Stimulated activated CD4-positive, alpha-beta T cell treated with anti-CD3 and anti-CD28 coated beads, TNF-alpha, amount 100 ng/mL, for 24 hours (primary cell): ENCODE data around the gene PRM3.

Experiments used
- DNase-seq, 3 experiments: peaks; one replicate each; pipeline ENCODE4 v3.0.0-alpha.2; 2020; ENCODE audit warnings: low read depth in 3 of 3

The PRM3 gene, protein sequence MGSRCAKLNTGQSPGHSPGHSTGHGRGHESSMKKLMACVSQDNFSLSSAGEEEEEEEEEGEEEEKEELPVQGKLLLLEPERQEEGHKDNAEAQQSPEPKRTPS

DNA sequence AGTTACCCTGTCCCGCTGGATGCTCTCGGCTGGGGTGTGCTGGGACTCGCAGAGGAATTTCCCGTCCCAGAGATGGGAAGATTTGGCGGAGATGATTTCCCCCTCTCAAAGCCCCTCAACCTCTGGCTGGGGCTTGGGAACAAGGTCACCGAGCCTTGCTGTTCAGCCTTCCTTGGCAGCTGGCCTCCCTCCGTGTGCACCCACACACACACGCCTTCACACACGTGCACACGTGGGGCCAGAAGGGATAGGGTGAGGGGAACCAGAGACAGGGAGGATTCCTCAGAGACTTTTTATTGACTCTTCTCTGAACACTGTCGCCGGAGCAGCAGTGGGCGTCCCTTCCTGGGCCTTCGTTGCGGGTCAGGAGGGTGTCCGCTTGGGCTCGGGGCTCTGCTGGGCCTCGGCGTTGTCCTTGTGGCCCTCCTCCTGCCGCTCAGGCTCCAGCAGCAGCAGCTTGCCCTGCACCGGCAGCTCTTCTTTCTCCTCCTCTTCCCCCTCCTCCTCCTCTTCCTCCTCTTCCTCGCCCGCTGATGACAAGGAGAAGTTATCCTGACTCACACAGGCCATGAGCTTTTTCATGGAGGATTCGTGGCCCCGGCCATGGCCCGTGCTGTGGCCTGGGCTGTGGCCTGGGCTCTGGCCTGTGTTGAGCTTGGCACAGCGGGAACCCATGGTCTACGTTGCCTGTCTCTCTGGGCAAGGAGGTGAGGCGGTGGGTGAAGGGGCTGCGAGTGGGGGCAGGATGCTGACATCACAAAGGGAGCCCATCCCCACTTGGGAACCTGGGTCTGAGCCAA is at the start of gene PRM3:
Gene PRM3 (minus strand): TSS at position 709 of the 800 bp plus-strand sequence. CDS start 34 bp downstream, at position 675.
- no peak for DNase-seq

DNA sequence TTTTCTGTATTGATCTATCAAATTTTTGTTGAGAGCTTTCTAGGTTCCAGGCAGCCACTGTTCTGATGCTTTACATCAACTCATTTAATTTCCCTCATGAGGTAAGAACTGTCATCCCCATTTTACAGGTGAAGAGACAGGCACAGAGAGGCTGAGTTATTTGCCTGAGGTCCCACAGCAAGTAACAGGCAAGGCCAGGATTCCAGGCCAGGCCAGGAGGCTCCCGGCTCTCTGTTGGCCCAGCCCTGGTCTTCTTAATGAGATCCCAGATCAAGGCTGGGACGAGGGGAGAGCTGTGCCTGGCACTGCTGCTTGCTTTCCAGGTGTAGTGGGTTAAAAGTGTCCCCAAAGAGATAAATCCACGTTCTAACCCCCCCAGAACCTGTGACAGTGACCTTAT is 49.4 kb upstream of the PRM3 start:
- no peak for DNase-seq

DNA sequence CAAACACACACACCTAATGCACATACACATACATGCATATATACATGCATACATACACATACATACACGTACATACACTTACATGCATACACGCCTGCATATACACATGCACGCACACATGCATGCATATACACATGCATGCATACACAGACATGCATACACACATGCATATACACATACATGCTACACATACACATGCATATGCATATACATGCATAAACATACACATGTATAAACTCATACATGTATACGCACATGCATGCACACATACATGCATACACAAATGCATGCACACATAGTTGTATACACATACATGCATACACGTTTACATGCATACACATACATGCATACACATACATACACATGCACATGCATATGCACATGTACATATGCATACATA is 48.2 kb upstream of the PRM3 start:
- no peak for DNase-seq

DNA sequence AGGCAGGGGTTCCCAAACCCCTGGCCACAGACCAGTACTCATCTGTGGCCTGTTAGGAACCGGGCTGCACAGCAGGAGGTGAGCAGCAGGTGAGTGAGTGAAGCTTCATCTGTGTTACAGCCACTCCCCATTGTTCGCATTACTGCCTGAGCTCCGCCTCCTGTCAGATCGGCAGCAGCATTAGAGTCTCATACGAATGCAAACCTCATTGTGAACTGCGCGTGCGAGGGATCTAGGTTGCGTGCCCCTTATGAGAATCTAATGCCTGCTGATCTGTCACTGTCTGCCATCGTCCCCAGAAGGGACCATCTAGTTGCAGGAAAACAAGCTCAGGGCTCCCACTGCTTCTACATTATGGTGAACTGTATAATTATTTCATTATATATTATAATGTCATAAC is 46.7 kb upstream of the PRM3 start:
- no peak for DNase-seq

DNA sequence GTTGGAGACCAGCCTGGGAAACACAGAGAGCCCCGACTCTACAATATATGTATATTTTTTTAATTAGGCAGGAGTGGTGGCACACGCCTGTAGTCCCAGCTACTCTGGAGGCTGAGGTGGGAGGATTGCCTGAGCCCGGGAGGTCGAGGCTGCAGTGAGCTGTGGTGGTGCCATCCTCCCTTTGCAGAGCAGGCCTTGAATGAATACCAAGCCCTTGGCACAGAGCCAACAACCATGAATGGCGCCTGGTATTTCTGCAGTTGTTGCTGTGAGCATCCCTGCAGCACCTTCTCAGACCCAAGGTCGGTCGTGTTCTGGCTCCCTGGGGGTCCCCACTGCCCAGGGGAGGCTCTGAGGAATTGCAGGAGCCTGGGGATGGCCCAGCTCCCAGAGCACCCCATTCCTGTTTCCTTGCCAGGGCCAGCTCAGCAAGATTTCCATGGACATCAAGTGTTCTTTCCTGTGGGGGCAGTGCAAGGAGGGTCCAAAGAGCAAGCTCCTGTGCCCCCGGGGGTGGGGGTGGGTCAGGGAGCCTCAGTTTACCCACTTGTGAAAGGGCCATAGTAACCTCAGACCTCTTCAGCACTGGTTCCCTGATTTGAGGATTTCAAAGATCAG is 46.2 kb upstream of the PRM3 start:
- no peak for DNase-seq

DNA sequence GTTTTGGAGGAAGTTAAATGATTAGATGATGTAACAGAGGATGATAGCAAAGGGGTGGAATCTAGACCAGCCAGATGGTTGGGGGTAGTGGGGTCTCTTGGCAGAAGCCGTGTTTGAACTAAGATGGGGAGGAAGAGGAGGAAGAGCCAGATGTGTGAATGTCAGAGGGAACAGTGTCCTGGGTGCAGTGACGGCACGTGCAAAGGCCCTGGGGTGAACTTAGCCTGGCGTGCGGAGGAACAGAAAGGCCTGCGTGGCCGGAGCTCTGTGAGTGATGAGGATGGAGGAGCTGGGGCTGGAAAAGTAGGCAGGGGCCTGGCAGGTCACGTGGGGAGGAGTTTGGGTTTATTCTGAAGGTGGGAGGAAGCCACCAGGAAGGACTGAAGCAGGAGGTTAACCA is 45.4 kb upstream of the PRM3 start:
- DNase-seq: no peak

DNA sequence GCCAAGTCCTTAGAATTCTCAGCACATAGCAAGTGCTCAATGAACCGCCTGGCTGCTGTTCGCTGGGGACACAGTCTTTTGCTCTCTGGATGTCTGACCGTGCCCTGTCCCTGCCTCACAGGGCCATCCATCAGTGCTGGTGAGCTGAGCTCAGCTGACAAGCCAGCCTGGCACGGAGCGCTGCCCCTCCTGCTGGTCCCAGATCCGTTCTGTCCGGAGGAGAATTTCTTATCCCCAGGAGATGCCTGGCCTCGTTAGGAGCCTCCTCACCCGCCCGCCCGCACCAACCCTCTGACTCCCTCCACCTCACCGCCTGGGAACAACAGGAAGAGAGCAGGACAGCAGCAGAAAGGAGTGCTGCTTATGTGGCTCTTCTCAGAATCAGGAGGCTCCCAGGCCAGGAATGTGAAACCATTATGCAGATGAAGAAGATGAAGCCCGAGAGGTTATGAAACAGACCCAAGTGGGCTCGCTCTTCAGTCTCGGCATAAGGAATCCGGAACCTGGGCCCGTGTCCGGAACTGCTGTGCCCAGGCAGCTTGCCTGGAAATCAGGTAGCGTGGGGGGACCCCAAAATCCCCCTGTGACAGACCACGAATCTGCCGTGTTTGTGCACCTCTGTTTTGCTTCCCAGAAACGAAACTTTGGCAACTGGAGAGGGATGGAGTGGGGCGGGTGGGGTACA is 43.0 kb upstream of the PRM3 start:
- DNase-seq: no peak

DNA sequence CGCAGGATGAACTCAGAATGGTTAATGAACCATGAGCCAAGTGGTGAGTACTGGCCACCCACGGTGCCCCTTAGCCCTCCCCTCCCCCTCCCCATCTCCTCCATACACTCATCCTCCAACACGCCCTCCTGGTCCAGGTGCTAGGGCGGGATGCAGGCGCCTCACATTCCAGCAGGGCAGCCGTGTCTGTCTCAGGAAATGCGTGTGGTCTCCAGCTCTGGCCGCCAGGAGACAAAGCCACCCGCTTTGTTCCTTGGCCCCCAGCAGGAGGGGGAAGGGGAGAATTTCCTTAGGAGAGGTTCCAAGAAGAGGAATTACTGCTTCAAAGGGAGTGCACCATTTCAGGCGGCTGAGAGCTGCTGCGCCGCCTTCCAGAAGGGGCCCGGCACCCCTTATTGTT is 42.1 kb upstream of the PRM3 start:
- DNase-seq: no peak

DNA sequence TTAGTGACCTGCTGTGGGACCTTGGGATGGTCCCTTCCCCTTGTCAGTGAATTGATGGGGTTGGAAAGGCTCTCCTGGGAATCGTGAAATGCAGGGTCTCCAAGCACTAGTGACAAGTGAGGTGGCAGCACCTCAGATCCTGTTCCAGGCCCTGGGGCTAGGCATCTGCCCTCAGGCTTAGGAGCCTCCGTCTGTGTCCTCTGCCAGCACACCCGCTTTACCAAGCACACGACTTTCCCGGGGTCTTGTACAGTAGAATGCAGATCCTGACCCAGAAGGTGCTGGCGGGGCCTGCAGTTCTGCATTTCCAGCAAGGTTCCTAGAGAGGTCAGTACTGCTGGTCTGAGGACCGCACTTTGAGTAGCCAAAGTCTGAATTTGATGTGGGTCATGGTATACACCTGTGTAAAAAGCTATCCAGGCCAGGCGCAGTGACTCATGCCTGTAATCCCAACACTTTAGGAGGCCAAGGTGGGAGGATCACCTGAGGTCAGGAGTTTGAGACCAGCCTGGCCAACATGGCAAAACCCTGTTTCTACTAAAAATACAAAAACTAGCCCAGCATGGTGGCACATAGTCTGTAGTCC is 41.0 kb upstream of the PRM3 start:
- no peak for DNase-seq

DNA sequence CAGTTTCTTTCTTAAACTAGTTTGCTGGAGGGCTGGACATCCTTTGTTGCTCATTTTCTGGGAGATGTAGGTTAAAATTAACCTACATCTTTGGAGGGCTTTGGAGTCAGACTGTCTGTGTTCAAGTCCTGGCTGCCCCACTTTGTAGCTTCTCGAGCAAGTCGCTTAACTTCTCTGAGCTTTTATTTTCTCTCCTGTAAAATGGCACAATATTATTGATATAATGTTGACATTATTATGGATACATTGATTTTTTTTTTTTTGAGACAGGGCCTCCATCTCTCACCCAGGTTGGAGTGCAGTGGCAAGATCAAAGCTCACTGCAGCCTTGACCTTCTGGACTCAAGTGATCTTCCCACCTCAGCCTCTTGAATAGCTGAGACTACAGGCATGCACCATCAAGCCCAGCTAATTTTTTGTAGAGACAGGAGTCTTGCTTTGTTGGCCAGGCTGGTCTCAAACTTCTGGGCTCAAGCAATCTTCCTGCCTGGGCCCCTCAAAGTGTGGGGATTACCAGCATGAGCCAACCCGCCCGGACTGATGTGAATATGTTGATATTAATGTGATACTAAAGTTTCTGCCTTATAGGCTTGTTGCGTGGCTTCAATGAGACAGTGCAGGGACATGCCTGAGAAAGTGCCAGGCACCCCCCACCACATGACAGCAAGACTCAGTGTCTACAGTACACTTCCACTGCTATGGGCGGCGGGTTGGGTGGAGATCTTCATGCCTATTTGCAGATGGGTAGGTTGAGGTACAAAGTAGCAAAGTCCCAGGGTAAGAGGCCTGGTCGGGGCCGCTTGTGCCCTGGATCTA is 40.3 kb upstream of the PRM3 start:
- DNase-seq: no peak

DNA sequence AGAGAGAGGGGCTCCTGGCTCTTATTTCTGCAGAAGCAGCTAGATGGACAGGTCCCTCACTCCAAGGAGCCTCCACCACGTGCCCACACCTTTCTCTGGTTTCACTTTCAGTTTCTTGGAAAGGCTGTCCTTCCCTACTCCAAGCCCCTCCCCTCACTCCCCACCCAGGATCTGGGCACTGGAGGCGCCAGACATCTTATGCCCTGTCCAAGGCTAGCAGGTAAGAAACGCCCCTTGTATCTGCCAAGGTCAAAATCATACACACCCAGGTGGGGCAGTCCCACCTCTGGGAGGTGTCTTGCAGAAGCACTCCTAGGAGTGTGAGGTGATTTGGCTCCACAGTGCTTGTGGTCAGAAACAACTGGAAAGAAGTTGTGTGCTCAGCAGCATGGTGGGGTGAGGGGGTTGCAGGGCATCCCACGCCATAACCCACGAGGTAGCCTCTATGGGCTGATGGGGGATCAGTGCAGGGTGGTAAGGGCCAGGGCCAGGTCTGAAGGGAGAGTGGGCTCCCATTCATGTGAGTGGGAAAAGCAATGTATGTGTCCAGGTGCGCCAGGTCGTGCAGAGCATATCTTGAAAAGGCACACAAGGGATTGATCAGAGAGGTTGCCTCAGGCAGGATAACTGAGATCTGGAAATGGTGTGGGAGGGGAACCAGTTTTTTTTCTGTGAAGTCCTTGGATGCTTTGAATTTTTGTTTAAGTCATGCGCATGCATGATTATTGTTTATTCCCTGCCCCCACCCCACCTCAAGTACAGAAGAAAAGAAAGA is 39.5 kb upstream of the PRM3 start:
- no peak for DNase-seq

DNA sequence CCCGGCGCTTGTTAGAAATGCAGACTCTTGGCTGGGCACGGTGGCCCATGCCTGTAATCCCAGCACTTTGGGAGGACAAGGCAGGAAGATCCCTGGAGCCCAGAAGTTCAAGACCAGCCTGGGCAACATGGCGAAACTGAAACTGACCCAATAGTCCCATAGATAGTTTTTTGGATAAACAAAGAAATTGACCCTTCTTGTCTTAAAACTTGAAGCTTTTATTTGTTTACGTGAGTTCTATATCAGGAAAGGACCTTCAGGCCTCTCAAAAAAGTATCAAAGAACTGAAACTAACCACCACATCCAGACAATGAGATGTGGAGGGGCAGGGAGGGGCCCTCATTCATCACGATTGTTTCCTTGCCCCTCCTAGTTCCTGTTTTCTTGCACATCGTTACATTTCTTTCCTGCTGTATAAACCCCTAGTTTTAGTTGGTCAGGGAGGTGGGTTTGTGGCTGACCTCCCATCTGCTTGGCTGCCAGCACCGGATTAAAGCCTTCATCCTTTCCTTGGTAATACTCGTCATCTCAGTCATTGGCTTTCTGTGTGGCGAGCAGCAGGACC is 37.6 kb upstream of the PRM3 start:
- no peak for DNase-seq

DNA sequence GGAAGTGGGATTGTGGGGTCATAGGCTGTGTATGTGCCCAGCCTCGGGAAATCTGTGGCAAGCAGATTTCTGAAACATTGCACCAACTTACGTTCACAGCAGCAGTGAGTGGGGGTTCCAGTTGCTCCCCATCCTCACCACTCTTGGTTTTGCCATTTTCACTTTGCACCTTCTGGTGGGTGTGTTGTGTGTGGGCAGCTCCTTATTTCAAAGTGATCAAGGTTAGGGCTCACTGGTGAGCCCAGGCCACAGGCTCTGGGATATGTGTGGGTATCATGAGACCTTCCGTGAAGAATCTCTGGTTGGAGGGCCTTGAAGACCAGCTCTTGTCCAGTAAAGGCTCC is 37.2 kb upstream of the PRM3 start:
- DNase-seq: no peak

DNA sequence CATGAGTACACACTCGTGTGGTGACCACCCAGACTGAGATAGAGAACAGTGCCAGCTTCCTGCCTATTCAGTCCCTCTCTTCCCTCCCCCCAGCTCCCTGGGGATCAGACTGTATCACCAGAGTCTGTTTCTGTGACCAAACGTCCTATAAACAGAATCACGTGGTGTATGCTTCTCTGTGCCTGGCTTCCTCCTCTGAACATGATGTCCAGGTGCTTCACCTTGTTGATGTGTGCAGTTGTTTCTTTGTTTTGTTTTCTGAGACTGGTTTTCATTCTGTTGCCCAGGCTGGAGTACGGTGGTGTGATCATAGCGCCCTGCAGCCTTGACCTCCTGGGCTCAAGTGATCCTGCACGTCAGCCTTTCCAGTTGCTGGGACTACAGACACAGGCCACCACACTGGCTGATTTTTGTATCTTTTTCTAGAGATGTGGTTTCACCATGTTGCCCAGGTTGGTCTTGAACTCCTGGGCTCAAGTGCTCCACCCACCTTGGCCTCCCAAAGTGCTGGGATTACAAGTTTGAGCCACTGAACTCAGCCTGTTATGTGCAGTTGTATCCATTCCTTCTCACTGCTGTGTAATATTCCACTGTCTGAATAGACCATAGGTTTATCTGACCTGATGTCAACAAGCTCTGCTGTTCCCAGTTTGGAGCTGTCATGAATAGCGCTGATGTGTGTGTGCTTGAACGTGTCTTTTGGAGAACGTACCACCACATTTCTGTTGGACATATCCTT is 36.6 kb upstream of the PRM3 start:
- no peak for DNase-seq

DNA sequence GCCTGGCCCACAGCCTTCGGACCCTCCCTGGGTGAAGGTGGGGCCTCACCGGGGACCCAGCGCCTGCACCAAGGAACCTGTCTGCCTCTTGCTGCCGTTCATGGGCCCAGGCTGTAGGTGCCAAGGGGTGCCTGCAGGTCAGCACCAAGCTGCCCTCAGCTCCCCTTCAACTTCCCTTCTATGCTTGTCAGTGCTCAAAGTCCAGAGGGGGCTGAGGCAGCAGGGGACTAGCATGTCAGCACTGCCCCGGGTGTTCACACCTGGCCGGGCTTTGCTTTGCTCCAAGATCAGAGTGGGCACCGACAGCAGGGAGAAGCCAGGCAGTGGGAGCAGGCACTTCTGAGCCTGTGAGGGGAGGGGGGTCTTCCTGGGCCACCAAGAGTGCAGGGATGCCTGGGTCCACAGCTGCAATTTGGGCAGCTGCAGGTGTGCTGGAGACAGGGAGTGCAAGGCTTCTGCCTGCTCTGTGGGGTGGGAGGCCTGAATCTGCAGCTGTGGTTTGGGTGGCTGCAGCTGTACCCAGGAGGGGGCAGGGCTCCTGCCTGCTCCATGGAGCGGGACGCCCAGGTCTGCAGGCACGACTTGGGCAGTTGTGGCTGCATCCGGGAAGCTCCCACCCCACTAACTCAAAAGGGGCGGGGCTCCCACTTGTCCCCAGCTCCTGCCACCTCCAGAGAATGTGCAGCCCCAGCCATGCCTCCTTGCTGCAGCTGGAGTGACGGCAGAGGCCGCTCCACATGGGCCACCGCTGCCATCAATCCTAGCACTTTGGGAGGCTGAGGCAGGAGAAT is 35.3 kb upstream of the PRM3 start:
- DNase-seq: no peak

DNA sequence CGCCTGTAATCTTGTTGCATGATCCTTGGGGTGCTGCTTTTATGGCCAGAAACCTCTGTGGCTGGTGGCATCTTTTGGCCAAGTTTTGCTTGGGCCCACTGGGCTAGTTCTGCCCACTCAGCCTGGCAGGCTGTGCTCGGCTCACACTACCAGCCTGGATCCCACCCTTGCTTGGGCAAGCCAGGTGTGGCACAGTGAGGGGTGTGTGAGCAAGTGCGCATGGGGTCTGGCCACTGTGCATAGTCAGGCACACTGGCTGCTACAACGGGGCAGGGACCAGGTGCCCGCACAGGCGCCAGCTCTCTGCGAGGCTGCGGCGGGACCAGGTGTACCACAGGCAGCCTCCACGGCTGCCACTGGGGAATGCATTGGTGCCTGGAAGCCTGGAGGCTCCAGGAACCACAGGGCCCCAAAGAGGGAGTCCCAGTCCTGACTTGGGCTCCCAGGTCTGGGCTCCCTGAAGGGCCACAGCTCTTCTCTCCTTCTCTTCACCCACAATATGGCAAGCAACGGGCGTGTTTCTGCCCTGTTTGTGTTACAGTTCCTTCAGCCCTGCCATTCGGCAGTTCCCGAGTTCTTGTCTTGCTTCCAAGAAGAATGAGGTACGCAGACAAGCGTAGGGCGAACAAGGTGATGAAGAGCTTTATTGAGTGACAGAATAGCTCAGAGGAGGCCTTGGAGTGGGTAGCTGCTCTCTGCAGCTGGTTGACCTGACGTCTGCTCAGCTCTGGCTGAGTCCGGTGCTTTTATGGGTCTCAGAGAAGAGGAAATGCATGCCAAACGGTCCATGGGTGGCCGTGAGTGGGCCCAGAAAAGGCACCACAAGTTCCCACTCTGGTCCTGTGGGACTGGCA is 34.4 kb upstream of the PRM3 start:
- DNase-seq: no peak

DNA sequence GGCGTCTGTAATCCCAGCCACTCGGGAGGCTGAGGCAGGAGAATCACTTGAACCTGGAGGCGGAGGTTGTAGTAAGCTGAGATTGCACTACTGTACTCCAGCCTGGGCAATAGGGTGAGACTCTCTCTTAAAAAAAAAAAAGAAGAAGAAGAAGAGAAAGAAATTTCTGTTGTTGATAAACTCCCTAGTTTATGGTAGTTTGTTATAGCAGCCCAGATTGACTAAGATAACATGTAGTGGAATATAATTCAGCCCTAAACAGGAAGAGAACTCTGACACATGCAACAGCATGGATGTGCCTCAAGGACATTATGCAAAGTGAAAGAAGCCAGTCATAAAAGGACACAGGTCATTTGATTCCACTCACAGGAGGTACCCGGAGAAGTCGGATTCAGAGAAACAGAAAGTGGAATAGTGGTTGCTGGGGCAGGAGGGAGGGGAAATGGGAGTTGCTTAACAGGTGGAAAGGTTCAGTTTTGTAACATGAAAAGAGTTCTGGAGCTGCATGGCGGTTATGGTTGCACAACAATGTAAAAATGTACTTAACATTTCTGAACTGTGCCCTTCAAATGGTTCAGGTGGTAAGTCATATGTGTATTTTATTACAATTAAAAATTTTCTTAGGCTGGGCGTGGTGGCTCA is 33.7 kb upstream of the PRM3 start:
- no peak for DNase-seq

DNA sequence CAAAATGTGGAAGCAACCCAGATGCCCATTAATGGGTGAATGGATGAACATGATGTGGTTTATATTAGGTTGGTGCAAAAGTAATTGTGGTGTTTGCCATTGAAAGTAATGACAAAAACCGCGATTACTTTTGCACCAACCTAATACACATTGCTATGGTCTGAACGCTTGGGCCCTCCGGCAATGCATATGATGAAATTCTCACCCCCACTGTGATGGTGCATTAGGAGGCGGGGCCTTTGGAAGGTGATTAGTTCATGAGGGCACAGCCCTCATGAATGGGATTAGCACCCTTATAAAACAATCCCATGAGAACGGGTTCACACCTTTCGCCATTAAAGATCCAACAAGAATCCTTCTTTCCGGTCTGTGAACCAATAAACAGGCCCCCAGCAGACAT is 33.0 kb upstream of the PRM3 start:
- no peak for DNase-seq
